Measurements from ENCODE around the gene CBR3. TPM values are rescaled to one million over a fixed set of nuclear protein-coding genes. Genes with fewer than 3 reads are reported as not detected.

The CBR3 gene
- total and polyA plus RNA-seq, 9 of the 15 experiments (the other 6 are each of a cell fraction or from before 2014, with no cell fraction given) = not detected

GRCh38 chr21:36160850-36161178 lies 25.9 kb downstream of the CBR3 start:
- Histone ChIP-seq H3K27ac (ENCODE audit: extremely low read depth, low read depth, low read length) (no peak overlapping the region), H3K79me2 (ENCODE audit: control insufficient read depth, insufficient read depth, low read length) (no peaks in the 10 kb centered on the region), H4K20me1 (replicated peaks; ENCODE audit: control insufficient read depth, insufficient read depth, low read length) (no peaks in the 10 kb centered on the region), H3K27me3 (ENCODE audit: control insufficient read depth in 2 of 2, insufficient read depth in 2 of 2, low read length in 2 of 2) (peaks cover 9 to 37% of the 10 kb centered on the region in 2 experiments; a peak in 4 of 5 replicates), H3K36me3 (ENCODE audit: control insufficient read depth, insufficient read depth, low read length) (no peaks in the 10 kb centered on the region), H2AFZ (ENCODE audit: low read depth, low read length) (no peak overlapping the region), H3K9me1 (ENCODE audit: control insufficient read depth, insufficient read depth, low read length) (no peaks in the 10 kb centered on the region), H3K4me2 (ENCODE audit: insufficient read depth, low read length) (no peak overlapping the region), H3K9me3 (replicated peaks; ENCODE audit: control insufficient read depth, insufficient read depth, low read depth, low read length) (no peaks in the 10 kb centered on the region), H3K4me3 (no peak overlapping the region), H3K4me1 (replicated peaks in 1 of 2; ENCODE audit: control insufficient read depth in 2 of 2, insufficient read depth in 2 of 2, low read length in 2 of 2) (peaks cover 6 to 14% of the 10 kb centered on the region in 2 experiments; a peak in 4 of 5 replicates), H3K9ac (ENCODE audit: insufficient read depth in 1 of 2, low read depth in 2 of 2, low read length in 2 of 2) (no peak overlapping the region)
- no peak for FAIRE-seq
- DNase-seq (ENCODE audit: extremely low read depth in 1 of 4, low spot score in 3 of 4) = no peak
- WGBS (ENCODE audit: insufficient coverage, low coverage, missing lambda C conversion rate) = 32% methylated on average over 2 of the region's 2 CpGs
- no TSS peak for BruUV-seq (replicated peaks)
- ChIA-PET CTCF (ENCODE audit: low intra/inter-chr PET ratio) (no interaction called here), POLR2A (interaction anchor here (0.8 kb wide), 1 partner anchor 9 kb away, joined by 3 read pairs; no protein-coding TSS in a partner anchor)
- ATAC-seq = no peak
- TF ChIP-seq MBD1 (CRISPR knock-in tag; IDR thresholded peaks at IDR 0.05) (no peak), RBM39 (optimal IDR thresholded peaks at IDR 0.05; ENCODE audit: low read depth, low read length) (no peak)
- intact Hi-C loops (cut with micrococcal nuclease) = no loop called here
- in situ Hi-C loops (cut with MboI) = no loop called here

GRCh38 chr21:36162631-36163030 lies 27.8 kb downstream of the CBR3 start:
- Histone ChIP-seq H3K27ac (ENCODE audit: extremely low read depth, low read depth, low read length) (no peak overlapping the region), H3K27me3 (ENCODE audit: control insufficient read depth in 2 of 2, insufficient read depth in 2 of 2, low read length in 2 of 2) (peaks cover 6 to 31% of the 10 kb centered on the region in 2 experiments; a peak in 4 of 5 replicates), H3K4me2 (ENCODE audit: insufficient read depth, low read length) (no peak overlapping the region), H3K4me3 (no peak overlapping the region), H2AFZ (ENCODE audit: low read depth, low read length) (no peak overlapping the region), H3K9me1 (ENCODE audit: control insufficient read depth, insufficient read depth, low read length) (no peaks in the 10 kb centered on the region), H3K9me3 (replicated peaks; ENCODE audit: control insufficient read depth, insufficient read depth, low read depth, low read length) (no peaks in the 10 kb centered on the region), H4K20me1 (replicated peaks; ENCODE audit: control insufficient read depth, insufficient read depth, low read length) (no peaks in the 10 kb centered on the region), H3K4me1 (replicated peaks in 1 of 2; ENCODE audit: control insufficient read depth in 2 of 2, insufficient read depth in 2 of 2, low read length in 2 of 2) (peaks cover 0 to 3% of the 10 kb centered on the region in 2 experiments; a peak in 3 of 5 replicates), H3K36me3 (ENCODE audit: control insufficient read depth, insufficient read depth, low read length) (no peaks in the 10 kb centered on the region), H3K9ac (ENCODE audit: insufficient read depth in 1 of 2, low read depth in 2 of 2, low read length in 2 of 2) (no peak overlapping the region), H3K79me2 (ENCODE audit: control insufficient read depth, insufficient read depth, low read length) (no peaks in the 10 kb centered on the region)
- intact Hi-C loops (cut with micrococcal nuclease) = no loop called here
- CTCF ChIA-PET (ENCODE audit: low intra/inter-chr PET ratio) = no interaction called here
- no peak for TF ChIP-seq ZNF699 (CRISPR knock-in tag; IDR thresholded peaks at IDR 0.05; ENCODE audit: insufficient replicate concordance)
- TF ChIP-seq CHD4 (IDR thresholded peaks at IDR 0.05; ENCODE audit: insufficient read depth, insufficient replicate concordance, low read depth, low read length, poor library complexity, severe bottlenecking) = no peak
- TF ChIP-seq CEBPB (tag; IDR thresholded peaks at IDR 0.05) = no peak
- TF ChIP-seq ZMIZ1 (IDR thresholded peaks at IDR 0.05; ENCODE audit: low read depth in 2 of 2, low read length in 2 of 2) = no peak
- TF ChIP-seq ZNF785 (CRISPR knock-in tag; IDR thresholded peaks at IDR 0.05) = no peak
- TF ChIP-seq NUFIP1 (IDR thresholded peaks at IDR 0.05; ENCODE audit: partially characterized antibody) = no peak
- no peak for TF ChIP-seq SMAD4 (CRISPR knock-in tag; conservative IDR thresholded peaks at IDR 0.05)
- no peak for TF ChIP-seq TCF7L2 (IDR thresholded peaks at IDR 0.05; ENCODE audit: low read depth, low read length)
- in situ Hi-C loops (cut with MboI) = no loop called here
- 13% methylated on average over 5 of the region's 5 CpGs for WGBS (ENCODE audit: insufficient coverage, low coverage, missing lambda C conversion rate)
- no TSS peak for BruUV-seq (replicated peaks)
- POLR2A ChIA-PET = interaction anchor here (0.6 to 1.1 kb wide), 2 partner anchors 12 to 259 kb away, joined by 3 to 6 read pairs; no protein-coding TSS in a partner anchor
- no peak for FAIRE-seq
- no peak for DNase-seq (ENCODE audit: extremely low read depth in 1 of 4, low spot score in 3 of 4)
- ATAC-seq = no peak

Data from K562 (cell line).